K562 (cell line): ENCODE results near the gene C1orf21. TPM values are rescaled to one million over a fixed set of nuclear protein-coding genes. Genes with fewer than 3 reads are reported as not detected.

Experiments used
- ATAC-seq: fragments of 200-7000 bp; cut with Tn5 transposase; 3 replicates; pipeline ENCODE4 v1.9.1; 2020; ENCODE audit warnings: moderate library complexity
- BruUV-seq: library from RNA; stranded (reverse); fragments of 400-500 nt; replicated peaks from 2 replicates; lab custom pipeline; 2021; lab: Mats Ljungman, UMichigan
- CTCF ChIA-PET: fragments of 300-600 bp; formaldehyde crosslinking; extraction: SDS; loops from one replicate; lab custom pipeline; 2021; ENCODE audit warnings: low intra/inter-chr PET ratio; lab: Yijun Ruan, JAX
- POLR2A ChIA-PET: fragments of 300-600, 350-650 bp; sonication (Branson Sonifier 250); formaldehyde crosslinking; extraction: SDS; loops from one replicate; lab custom pipeline; 2021; ENCODE audit warnings: antibody characterized with exemption, inconsistent platforms; lab: Yijun Ruan, JAX
- DNase-seq, 4 experiments: peaks; one replicate each; pipeline versions ENCODE4 v3.0.0 to v3.0.0-alpha.2; 2011 to 2018; ENCODE audit warnings: low spot score in 3 of 4, mixed read lengths in 3 of 4; ENCODE audit errors: extremely low read depth in 1 of 4
- FAIRE-seq: peaks from 2 replicates; lab custom pipeline; 2011; peaks lifted over from hg19 to GRCh38; lab: Jason Lieb, UNC
- H2AFZ ChIP-seq: 2 replicates; pipeline ENCODE4 v1.6.0; 2011; ENCODE audit warnings: low read depth, low read length, control low read depth, inconsistent platforms
- H3K27ac ChIP-seq: fragments of 200-600 bp; 3 replicates; pipeline ENCODE4 v1.8.0; 2011; ENCODE audit warnings: low read depth, mild to moderate bottlenecking, control low read depth, inconsistent platforms, low read length, moderate library complexity, mixed read lengths; ENCODE audit errors: extremely low read depth
- H3K27me3 ChIP-seq, 2 experiments: fragments of 300-600 bp in 1 of 2; 2 replicates in 1 of 2; 3 replicates in 1 of 2; pipeline versions ENCODE4 v1.6.0 to v1.8.0; 2011; ENCODE audit warnings: inconsistent platforms in 2 of 2, low read length in 2 of 2, mild to moderate bottlenecking in 1 of 2, mixed read lengths in 1 of 2, moderate library complexity in 1 of 2; ENCODE audit not compliant: control insufficient read depth in 2 of 2, insufficient read depth in 2 of 2
- H3K36me3 ChIP-seq: fragments of 300-600 bp; 3 replicates; pipeline ENCODE4 v1.8.0; 2011; ENCODE audit warnings: mild to moderate bottlenecking, low read length, inconsistent platforms; ENCODE audit not compliant: control insufficient read depth, insufficient read depth
- H3K4me1 ChIP-seq, 2 experiments: fragments of 200-600 bp in 1 of 2; replicated peaks in 1 of 2; 2 replicates in 1 of 2; 3 replicates in 1 of 2; pipeline versions ENCODE4 v1.5.1 to v1.8.0; 2011; ENCODE audit warnings: inconsistent platforms in 2 of 2, low read length in 2 of 2, mild to moderate bottlenecking in 1 of 2, mixed read lengths in 1 of 2, moderate library complexity in 1 of 2; ENCODE audit not compliant: control insufficient read depth in 2 of 2, insufficient read depth in 2 of 2
- H3K4me2 ChIP-seq: 2 replicates; pipeline ENCODE4 v1.6.1; 2011; ENCODE audit warnings: low read length, control low read depth, inconsistent platforms, mixed read lengths; ENCODE audit not compliant: insufficient read depth
- H3K4me3 ChIP-seq: fragments of 200-600 bp; sonication (generic), shearing (Covaris generic); 2 replicates; pipeline ENCODE4 v1.5.1; 2016; ENCODE audit warnings: control low read depth, inconsistent platforms
- H3K79me2 ChIP-seq: fragments of 200-600 bp; 3 replicates; pipeline ENCODE4 v1.8.0; 2011; ENCODE audit warnings: low read length, inconsistent platforms; ENCODE audit not compliant: control insufficient read depth, insufficient read depth
- H3K9ac ChIP-seq, 2 experiments: 2 replicates each; pipeline versions ENCODE4 v1.6.0 to v1.6.1; 2011; ENCODE audit warnings: low read depth in 2 of 2, low read length in 2 of 2, control low read depth in 1 of 2, inconsistent platforms in 1 of 2, mild to moderate bottlenecking in 1 of 2, mixed read lengths in 1 of 2; ENCODE audit not compliant: insufficient read depth in 1 of 2
- H3K9me1 ChIP-seq: one replicate; pipeline ENCODE4 v1.6.0; 2011; ENCODE audit warnings: inconsistent platforms, mild to moderate bottlenecking, low read length, moderate library complexity; ENCODE audit not compliant: control insufficient read depth, insufficient read depth
- H3K9me3 ChIP-seq: replicated peaks from 2 replicates; pipeline ENCODE4 v1.5.1; 2011; ENCODE audit warnings: low read depth, low read length, inconsistent platforms; ENCODE audit not compliant: control insufficient read depth, insufficient read depth
- H4K20me1 ChIP-seq: replicated peaks from 2 replicates; pipeline ENCODE4 v1.6.1; 2011; ENCODE audit warnings: low read length, inconsistent platforms, mixed read lengths; ENCODE audit not compliant: control insufficient read depth, insufficient read depth
- ASH1L ChIP-seq: fragments of 450-650 bp; IDR thresholded peaks from 2 replicates; pipeline ENCODE4 v1.6.1; 2018; ENCODE audit warnings: borderline replicate concordance, mild to moderate bottlenecking, low read depth; ENCODE audit not compliant: partially characterized antibody
- CCNT2 ChIP-seq: IDR thresholded peaks from 2 replicates; pipeline ENCODE4 v1.6.1; 2011; ENCODE audit warnings: borderline replicate concordance, low read depth, mild to moderate bottlenecking, moderate library complexity, mixed read lengths, low read length; ENCODE audit not compliant: insufficient read length; ENCODE audit errors: extremely low read depth
- GABPB1 ChIP-seq: sonication (generic); formaldehyde crosslinking; IDR thresholded peaks from 2 replicates; pipeline ENCODE4 v1.8.0; 2022; ENCODE audit warnings: mild to moderate bottlenecking, missing genetic modification reagents
- NFRKB ChIP-seq: fragments of 450-650 bp; IDR thresholded peaks from 2 replicates; pipeline ENCODE4 v1.6.1; 2016; ENCODE audit warnings: low read depth
- NONO ChIP-seq, 2 experiments: fragments of 200-400 bp in 1 of 2; fragments of 450-650 bp in 1 of 2; formaldehyde crosslinking in 1 of 2; IDR thresholded peaks; 2 replicates each; pipeline ENCODE4 v1.6.1; 2017; ENCODE audit warnings: low read depth in 2 of 2, mild to moderate bottlenecking in 2 of 2, moderate library complexity in 2 of 2, low read length in 1 of 2
- PML ChIP-seq: IDR thresholded peaks from 2 replicates; pipeline ENCODE4 v1.6.1; 2012; ENCODE audit warnings: low read length, inconsistent platforms
- ZBTB8A ChIP-seq: fragments of 450-650 bp; IDR thresholded peaks from 2 replicates; pipeline ENCODE4 v1.6.1; 2018; ENCODE audit warnings: mild to moderate bottlenecking, moderate library complexity; ENCODE audit not compliant: partially characterized antibody
- ZFP36 ChIP-seq: fragments of 150-350 bp; IDR thresholded peaks from 2 replicates; pipeline ENCODE4 v1.6.1; 2018; ENCODE audit warnings: low read length, low read depth; ENCODE audit not compliant: partially characterized antibody
- ZNF121 ChIP-seq: sonication (generic); formaldehyde crosslinking; conservative IDR thresholded peaks from 2 replicates; pipeline ENCODE4 v1.8.0; 2022; ENCODE audit warnings: missing genetic modification reagents
- ZNF282 ChIP-seq: sonication (generic); formaldehyde crosslinking; IDR thresholded peaks from 2 replicates; pipeline ENCODE4 v1.8.1; 2023; ENCODE audit warnings: missing genetic modification reagents
- ZNF408 ChIP-seq: fragments of 250-450 bp; sonication (Bioruptor Pico); IDR thresholded peaks from 2 replicates; pipeline ENCODE4 v1.4.0; 2020; ENCODE audit warnings: low read depth, mild to moderate bottlenecking, moderate library complexity
- WGBS: fragments of 100-300 bp; shearing (Covaris generic); methylation state at CpG from one replicate; pipeline ENCODE4 v1.1.6; 2016; ENCODE audit warnings: low coverage, mixed read lengths; ENCODE audit not compliant: insufficient coverage; ENCODE audit errors: missing lambda C conversion rate; 5-methylcytosine and 5-hydroxymethylcytosine counted together
- in situ Hi-C: fragments of 300-500 bp; cut with MboI; formaldehyde crosslinking; loops from 4 replicates; pipeline ENCODE4 v1.15.0; 2018; ENCODE audit warnings: inconsistent platforms, mixed read lengths
- intact Hi-C: fragments of 100-400 bp; cut with micrococcal nuclease; formaldehyde crosslinking; loops from 2 replicates; pipeline ENCODE4 v1.14.2; 2022
- polyA plus RNA-seq, 8 experiments: library from polyadenylated mRNA; depleted of rRNA in 4 of 8; stranded (reverse) in 5 of 8; unstranded in 3 of 8; fragments of >200 nt; fragmentation: Nextera tagmentation in 2 of 8; fragmentation: Illumina TruSeq in 1 of 8; extraction: Ambion mirVana in 2 of 8; extraction: Trizol in 1 of 8; gene quantifications; 2 replicates each; pipeline versions ENCODE4 v1.2.1 to v1.2.3, GENCODE V29; 2011 to 2014; ENCODE audit warnings: inconsistent platforms in 1 of 8, missing spikeins in 1 of 8
- total RNA-seq, 7 experiments: library from RNA; depleted of rRNA in 6 of 7; stranded (reverse); fragments of >200 nt in 6 of 7; fragmentation: Illumina TruSeq in 2 of 7; extraction: Trizol in 2 of 7; gene quantifications; 2 replicates each; pipeline versions ENCODE4 v1.2.1 to v1.2.3, GENCODE V29; 2011 to 2021; ENCODE audit warnings: low replicate concordance in 1 of 7
- TF ChIP-seq, protein P1 (sequence below): fragments of 450-650 bp; formaldehyde crosslinking; IDR thresholded peaks from 2 replicates; pipeline ENCODE4 v1.4.0; 2022; ENCODE audit warnings: mild to moderate bottlenecking, moderate library complexity
- TF ChIP-seq, protein P2 (sequence below): sonication (generic); formaldehyde crosslinking; IDR thresholded peaks from 2 replicates; pipeline ENCODE4 v1.8.0; 2022; ENCODE audit warnings: mild to moderate bottlenecking, missing genetic modification reagents

Gene C1orf21
- total and polyA plus RNA-seq, 9 of the 15 experiments (the other 6 are each of a cell fraction or from before 2014, with no cell fraction given): under 0.01 to 0.31 (median 0.07) TPM

DNA sequence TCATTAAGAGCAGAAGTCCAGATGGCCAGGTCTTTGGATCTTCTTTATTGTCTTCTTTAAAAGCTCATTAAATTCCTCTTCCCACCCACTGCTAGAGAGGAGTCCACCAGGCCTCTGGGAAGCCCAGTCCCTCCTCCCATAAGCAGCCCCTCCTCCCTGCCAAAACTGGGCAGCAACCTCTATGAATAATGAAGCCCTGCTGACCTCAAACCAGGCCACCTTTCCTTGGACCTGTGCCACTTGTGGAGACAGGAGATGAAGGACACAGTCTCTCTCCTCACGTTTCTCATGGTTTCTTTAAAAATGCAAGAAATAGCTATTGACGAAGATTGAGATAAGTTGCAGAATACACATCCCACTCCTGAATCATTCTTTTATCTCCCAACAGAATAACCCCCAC is 255.1 kb downstream of the C1orf21 start:
- ChIA-PET POLR2A (no interaction called here), CTCF (no interaction called here)
- intact Hi-C loops: no loop called here
- Histone ChIP-seq H3K36me3 (no peaks in the 10 kb centered on the region), H3K27me3 (peaks cover 10 to 19% of the 10 kb centered on the region in 2 experiments; a peak in 4 of 5 replicates), H4K20me1 (no peaks in the 10 kb centered on the region), H3K4me1 (no peaks in the 10 kb centered on the region), H3K9me1 (no peaks in the 10 kb centered on the region), H3K4me3 (no peak overlapping the region), H3K79me2 (no peaks in the 10 kb centered on the region), H3K9me3 (no peaks in the 10 kb centered on the region), H2AFZ (no peak overlapping the region), H3K9ac (no peak overlapping the region), H3K27ac (no peak overlapping the region), H3K4me2 (no peak overlapping the region)
- TF ChIP-seq ZNF408 (CRISPR knock-in tag) (no peak), CCNT2 (no peak)
- in situ Hi-C loops: no loop called here
- 0% methylated on average over 2 of the region's 2 CpGs for WGBS
- DNase-seq (no peak), FAIRE-seq (no peak), ATAC-seq (no peak)
- BruUV-seq: no TSS peak

- Histone ChIP-seq H4K20me1 (no peaks in the 10 kb centered on the region), H3K9ac (no peak overlapping the region), H3K36me3 (no peaks in the 10 kb centered on the region), H3K27ac (no peak overlapping the region), H3K9me3 (no peaks in the 10 kb centered on the region), H2AFZ (no peak overlapping the region), H3K4me3 (no peak overlapping the region), H3K9me1 (no peaks in the 10 kb centered on the region), H3K4me2 (no peak overlapping the region), H3K27me3 (peaks cover 10 to 20% of the 10 kb centered on the region in 2 experiments; a peak in 4 of 5 replicates), H3K4me1 (no peaks in the 10 kb centered on the region), H3K79me2 (no peaks in the 10 kb centered on the region)
- BruUV-seq: no TSS peak
- 0% methylated on average over 1 of the region's 1 CpG for WGBS
- intact Hi-C loops (no loop called here), in situ Hi-C loops (no loop called here)
- CTCF ChIA-PET: no interaction called here
- FAIRE-seq: no peak
- DNase-seq: no peak
- ATAC-seq: no peak
- POLR2A ChIA-PET: no interaction called here
- TF ChIP-seq ZFP36 (no peak), ZBTB8A (no peak), PML (no peak), NFRKB (no peak), GABPB1 (CRISPR knock-in tag) (no peak), ZNF121 (CRISPR knock-in tag) (no peak), ASH1L (no peak), NONO (IDR thresholded peaks at IDR 0.05; ENCODE audit: low read depth in 2 of 2, low read length in 1 of 2) (no peak), ZNF282 (CRISPR knock-in tag) (no peak)
- TF ChIP-seq, protein P1, sequence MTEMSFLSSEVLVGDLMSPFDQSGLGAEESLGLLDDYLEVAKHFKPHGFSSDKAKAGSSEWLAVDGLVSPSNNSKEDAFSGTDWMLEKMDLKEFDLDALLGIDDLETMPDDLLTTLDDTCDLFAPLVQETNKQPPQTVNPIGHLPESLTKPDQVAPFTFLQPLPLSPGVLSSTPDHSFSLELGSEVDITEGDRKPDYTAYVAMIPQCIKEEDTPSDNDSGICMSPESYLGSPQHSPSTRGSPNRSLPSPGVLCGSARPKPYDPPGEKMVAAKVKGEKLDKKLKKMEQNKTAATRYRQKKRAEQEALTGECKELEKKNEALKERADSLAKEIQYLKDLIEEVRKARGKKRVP (CRISPR knock-in tag): no peak
- TF ChIP-seq, protein P2, sequence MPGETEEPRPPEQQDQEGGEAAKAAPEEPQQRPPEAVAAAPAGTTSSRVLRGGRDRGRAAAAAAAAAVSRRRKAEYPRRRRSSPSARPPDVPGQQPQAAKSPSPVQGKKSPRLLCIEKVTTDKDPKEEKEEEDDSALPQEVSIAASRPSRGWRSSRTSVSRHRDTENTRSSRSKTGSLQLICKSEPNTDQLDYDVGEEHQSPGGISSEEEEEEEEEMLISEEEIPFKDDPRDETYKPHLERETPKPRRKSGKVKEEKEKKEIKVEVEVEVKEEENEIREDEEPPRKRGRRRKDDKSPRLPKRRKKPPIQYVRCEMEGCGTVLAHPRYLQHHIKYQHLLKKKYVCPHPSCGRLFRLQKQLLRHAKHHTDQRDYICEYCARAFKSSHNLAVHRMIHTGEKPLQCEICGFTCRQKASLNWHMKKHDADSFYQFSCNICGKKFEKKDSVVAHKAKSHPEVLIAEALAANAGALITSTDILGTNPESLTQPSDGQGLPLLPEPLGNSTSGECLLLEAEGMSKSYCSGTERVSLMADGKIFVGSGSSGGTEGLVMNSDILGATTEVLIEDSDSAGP (CRISPR knock-in tag): no peak
Measured at GRCh38 chr1:184643661-184644060, 256.8 kb downstream of the C1orf21 start.
